HG03565 (cell line): ENCODE data around the gene ABHD18.
A peak's percentile ranks its signal among the peaks of the same experiment; 100 is the strongest.
"Not testable (repeated sequence)": the region's sequence is repeated elsewhere in the genome, so short reads cannot be mapped to it uniquely, and the experiment has no call there.

Experiments used
- ATAC-seq: cut with Tn5 transposase; IDR thresholded peaks from one replicate; pipeline ENCODE4 v1.9.1; 2021; ENCODE audit warnings: mild to moderate bottlenecking, moderate library complexity; ENCODE audit not compliant: unreplicated experiment

The ABHD18 gene

GRCh38 chr4:128061566-128062536 is 96.6 kb downstream of the ABHD18 start:
- peak; percentile 23 for ATAC-seq

DNA sequence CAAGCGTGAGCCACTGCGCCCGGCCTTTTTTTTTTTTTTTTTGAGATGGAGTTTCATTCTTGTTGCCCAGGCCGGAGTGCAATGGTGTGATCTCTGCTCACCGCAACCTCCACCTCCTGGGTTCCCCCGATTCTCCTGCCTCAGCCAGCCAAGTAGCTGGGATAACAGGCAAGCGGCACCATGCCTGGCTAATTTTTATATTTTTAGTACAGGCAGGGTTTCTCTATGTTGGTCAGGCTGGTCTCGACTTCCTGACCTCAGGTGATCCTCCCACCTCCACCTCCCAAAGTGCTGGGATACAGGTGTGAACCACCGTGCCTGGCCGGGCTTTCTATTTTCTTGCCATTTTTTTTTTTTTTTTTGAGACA is 101.2 kb downstream of the ABHD18 start:
- ATAC-seq, result not testable (repeated sequence)

GRCh38 chr4:128068918-128069317 is 103.7 kb downstream of the ABHD18 start:
- no peak for ATAC-seq

- ATAC-seq, result no peak
These were observed 111.3 kb downstream of the ABHD18 start for GRCh38 chr4:128076464-128076863.
